COLO668 (cell line): ENCODE data around the gene ASB18.

Source experiments
- DNase-seq: peaks from one replicate; lab custom pipeline; 2025; ENCODE audit not compliant: unreplicated experiment; lab: John Stamatoyannopoulos, UW

Gene ASB18

GRCh38 chr2:236164925-236165841 lies 99.0 kb downstream of the ASB18 start:
- DNase-seq: no peak

DNA sequence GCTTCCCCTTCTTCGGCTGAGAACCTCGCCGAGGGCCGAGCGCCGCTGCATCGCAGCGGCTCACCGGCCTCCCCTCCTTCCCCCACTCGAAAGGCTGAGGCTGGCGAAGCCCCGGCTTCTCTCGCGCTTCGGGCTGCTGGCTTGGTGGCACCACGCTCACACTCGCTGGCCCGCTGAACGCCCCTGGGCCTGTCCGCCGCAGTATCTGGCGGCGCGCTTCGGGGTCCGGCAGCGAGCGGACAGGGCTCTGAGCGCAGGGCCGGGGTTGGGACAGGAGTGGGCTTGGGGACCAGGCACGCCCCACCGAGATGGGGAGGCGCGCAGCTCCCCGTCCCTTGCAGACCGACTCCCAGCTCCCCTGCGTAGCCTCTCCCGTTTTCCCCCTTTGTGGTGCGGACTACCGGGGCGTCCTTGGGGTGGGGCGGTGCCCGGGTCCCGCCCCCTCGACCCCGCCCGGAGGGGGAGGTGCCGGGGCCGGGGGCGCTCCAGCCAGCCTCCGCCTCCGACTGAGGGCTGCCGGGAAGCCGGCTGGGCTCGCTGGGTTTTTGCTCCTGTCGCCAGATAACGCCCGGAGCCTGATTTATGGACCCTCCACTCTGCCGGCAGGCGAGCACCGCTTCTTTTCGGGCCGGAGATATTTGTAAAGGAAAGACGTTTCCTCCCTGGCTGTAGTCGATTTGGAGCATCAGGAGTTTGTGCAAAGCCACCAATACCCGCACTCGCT lies 99.8 kb downstream of the ASB18 start:
- peak; percentile 52 for DNase-seq

GRCh38 chr2:236163471-236164200 lies 100.6 kb downstream of the ASB18 start:
- DNase-seq: peak; percentile 36

DNA sequence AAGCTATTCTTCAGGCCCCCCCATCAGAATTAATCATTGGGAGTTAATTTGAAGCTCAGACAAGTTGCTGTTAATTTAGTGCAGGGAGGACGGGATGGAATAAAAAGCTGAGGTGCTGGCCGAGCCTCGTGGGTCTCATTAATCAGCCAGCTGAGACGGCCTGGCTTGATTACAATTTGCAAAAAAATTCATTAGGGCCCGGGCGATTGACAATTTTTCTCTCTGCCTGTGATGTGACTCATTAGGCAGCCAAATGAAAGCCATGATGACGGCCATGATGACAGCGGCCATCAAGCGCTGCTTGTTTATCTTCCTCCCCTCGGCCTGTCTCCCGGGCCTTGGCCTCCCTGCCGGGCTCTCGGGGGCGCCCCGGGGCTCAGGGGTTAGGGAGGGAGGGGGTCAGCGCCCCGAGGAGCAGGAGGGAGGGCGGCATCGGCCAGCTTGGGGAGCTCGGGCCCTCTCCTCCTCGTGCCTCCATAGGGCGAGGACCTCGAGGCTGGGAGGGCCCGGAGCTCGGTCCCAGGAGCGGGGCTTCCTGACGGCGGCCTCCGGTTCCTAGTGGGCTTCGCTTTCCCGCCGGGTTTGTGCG lies 101.2 kb downstream of the ASB18 start:
- no peak for DNase-seq

DNA sequence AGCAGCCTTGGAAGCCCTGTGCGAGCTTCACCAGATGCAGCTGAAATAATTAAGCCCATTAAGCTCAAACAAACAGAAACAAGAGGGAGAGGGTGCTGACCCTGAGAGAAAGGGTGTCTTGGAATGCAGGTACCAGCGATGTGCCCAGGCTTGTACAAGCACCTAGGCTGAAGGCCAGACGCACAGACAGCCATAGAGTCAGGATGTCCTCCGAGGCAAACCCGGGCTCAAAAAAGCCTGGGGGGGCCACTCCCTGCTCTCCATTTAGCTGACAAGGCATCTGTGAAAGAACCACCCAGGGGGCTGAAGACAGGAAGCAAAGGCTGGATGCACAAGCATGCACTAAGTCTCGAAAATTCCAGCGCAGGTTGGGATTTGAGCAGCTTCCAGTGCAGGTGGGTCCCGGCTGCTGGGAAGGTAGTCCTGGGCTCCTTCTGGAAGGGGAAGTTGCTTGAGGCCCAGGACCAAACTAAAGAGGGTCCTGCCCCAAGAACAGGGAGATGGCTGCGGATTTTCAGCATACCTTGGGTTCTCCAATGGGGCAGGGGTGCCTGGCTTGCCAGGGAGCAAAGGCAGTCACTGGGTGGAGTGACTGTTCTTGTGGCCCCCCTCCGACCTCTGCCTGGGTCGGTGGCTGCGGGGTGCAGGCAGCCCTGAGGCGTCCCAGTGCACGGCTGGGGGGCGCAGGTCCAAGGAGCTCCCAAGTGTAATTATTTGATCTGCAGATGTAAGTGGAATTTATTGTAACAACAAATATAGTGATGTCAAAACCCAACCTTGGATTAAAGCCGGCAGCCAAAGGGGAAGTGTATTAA lies 102.0 kb downstream of the ASB18 start:
- DNase-seq: no peak

GRCh38 chr2:236161531-236161930 lies 102.7 kb downstream of the ASB18 start:
- no peak for DNase-seq

DNA sequence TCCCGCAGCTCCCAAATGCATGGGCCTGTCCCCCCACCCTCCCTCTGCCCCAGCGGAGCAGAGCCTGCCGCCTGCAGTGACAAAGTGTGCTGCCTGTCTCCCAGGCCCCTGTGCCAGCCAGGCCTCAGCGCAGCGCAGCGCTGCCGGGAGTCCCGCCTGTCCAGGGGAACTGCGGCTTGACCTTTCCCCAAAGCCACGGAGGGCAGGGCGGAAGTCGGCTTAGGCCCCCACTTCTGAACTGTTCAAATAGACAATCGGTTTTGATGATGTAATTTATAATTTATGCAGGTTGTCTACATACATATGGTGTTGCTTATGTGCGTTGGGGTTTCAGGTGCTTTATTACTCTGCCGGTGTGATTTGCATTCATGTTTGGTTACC lies 103.1 kb downstream of the ASB18 start:
- DNase-seq: peak; percentile 40

GRCh38 chr2:236160366-236161081 lies 103.7 kb downstream of the ASB18 start:
- no peak for DNase-seq

- no peak for DNase-seq
Measured at GRCh38 chr2:236159778-236160170, 104.4 kb downstream of the ASB18 start.

DNA sequence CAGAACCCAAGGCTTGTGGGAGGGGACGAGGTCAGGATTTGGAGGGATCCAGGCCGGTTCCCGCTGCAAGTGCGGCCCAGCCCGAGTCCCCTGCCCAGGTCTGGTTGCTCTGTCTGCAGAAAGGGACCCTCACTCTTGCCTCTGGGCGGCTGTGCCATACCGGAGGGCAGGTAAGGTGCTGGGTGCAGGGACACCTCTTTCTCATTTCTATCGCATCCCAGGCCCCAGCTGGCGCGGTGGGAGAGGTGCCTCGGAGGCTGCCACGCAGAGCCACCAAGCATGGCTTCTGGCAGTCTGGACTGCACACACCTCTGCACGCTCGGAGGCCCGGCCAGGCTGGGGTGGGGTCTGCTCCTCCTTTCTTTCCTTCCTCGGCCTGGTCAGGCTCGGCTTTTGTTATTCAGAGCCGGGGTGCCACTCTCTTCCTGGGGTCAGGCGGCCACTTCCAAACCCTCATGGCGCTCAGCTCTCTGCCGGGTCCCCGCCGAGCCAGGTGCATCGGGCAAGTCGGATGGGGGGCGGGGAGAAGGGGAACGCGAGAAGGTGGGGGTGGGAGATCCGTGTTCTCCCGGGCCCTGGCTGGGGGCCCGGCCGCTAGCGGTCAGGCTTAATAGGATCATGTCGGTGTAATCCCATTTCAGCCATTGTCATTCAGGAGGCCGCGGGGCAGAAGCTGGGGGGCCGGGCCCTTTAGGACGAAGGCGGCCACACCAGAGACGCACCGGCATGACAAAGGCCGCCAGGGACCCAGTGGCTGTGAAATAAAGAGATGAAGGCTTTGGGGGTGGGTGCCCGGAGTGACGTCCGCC lies 105.0 kb downstream of the ASB18 start:
- DNase-seq: no peak

GRCh38 chr2:236157815-236158498 lies 106.2 kb downstream of the ASB18 start:
- DNase-seq: no peak

DNA sequence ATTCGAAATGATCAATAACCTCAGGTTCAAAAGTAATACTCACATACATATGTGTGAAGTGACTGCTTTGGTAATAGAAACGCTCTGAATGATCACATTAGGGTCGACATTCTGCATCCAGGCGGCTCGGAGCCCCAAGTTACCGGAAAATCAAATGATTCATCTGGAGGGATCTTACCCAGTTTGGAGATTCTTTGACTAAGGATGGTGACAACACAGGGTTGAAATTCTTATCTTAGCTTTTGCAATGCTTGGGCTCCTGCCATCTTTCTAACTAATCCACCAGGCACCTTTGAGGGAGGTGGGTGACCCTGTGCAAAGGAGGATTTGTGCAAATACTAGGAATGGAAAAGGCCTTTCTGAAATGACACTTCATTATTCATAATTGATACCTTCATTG lies 106.8 kb downstream of the ASB18 start:
- DNase-seq: no peak

DNA sequence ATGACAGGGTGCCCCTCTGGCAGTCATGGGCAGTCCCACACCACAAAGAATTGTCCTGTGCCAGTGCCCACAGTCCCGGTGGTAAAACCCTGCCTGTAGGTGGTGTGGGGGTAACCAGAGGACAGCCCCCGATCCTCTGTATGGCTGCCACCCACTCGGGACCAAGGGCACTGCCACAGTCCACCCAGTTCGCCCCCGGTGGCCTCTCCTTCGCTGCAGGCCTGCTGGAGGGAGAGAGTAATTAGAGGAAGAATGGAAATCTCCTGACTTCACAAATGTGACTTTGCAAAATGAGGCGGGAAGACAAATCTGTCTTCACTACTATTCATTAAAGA lies 107.4 kb downstream of the ASB18 start:
- no peak for DNase-seq

GRCh38 chr2:236156095-236156859 lies 107.9 kb downstream of the ASB18 start:
- no peak for DNase-seq

GRCh38 chr2:236155406-236155805 lies 108.8 kb downstream of the ASB18 start:
- DNase-seq: no peak

GRCh38 chr2:236146436-236146835 lies 117.8 kb downstream of the ASB18 start:
- DNase-seq: no peak

DNA sequence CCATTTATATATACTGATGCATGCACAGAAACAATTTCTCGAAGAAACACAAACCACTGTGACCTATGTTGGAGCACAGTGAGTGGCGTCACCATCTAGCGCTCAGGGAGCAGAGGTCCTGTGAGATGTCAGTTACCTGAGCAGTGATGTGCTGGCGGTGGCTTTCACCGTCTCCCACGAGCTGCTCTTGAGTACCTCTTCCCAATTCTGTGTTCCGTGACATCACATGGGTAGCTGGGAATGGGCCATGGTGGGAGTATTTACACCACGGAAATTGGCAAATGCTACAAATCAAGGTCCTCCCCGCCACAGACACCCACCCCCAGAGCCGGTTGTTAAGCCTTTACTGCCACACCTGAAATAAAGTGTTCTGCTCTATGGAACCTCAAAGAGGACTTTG lies 120.4 kb downstream of the ASB18 start:
- DNase-seq: no peak
